Liver (tissue), 9 donors: ENCODE measurements around the gene CRLF1. TPM values are rescaled to one million over a fixed set of nuclear protein-coding genes. Genes with fewer than 3 reads are reported as not detected.

Experiments used
- DNase-seq: peaks from one replicate; pipeline ENCODE4 v3.0.0-alpha.2; 2017; ENCODE audit warnings: low spot score
- H3K27ac ChIP-seq, 2 donors: one replicate each; pipeline ENCODE4 v1.7.0; 2013; ENCODE audit warnings: inconsistent platforms in 2 of 2, low read length in 2 of 2, control low read depth in 1 of 2, low read depth in 1 of 2, mild to moderate bottlenecking in 1 of 2
- H3K27me3 ChIP-seq, 4 donors: one replicate each; pipeline versions ENCODE4 v1.6.1 to v1.7.0; 2013; ENCODE audit warnings: low read length in 3 of 4, inconsistent platforms in 1 of 4, mild to moderate bottlenecking in 1 of 4, moderate library complexity in 1 of 4; ENCODE audit not compliant: control insufficient read depth in 4 of 4, insufficient read depth in 4 of 4
- H3K36me3 ChIP-seq, 4 donors: one replicate each; pipeline versions ENCODE4 v1.6.1 to v1.7.0; 2013; ENCODE audit warnings: low read length in 3 of 4, mild to moderate bottlenecking in 3 of 4, low read depth in 1 of 4, moderate library complexity in 1 of 4; ENCODE audit not compliant: control insufficient read depth in 4 of 4, insufficient read depth in 3 of 4
- H3K4me1 ChIP-seq, 4 donors: one replicate each; pipeline versions ENCODE4 v1.6.1 to v1.7.0; 2013; ENCODE audit warnings: low read length in 3 of 4, mild to moderate bottlenecking in 3 of 4, moderate library complexity in 1 of 4; ENCODE audit not compliant: control insufficient read depth in 4 of 4, insufficient read depth in 4 of 4
- H3K4me3 ChIP-seq, 3 donors: one replicate each; pipeline versions ENCODE4 v1.6.1 to v1.7.0; 2013; ENCODE audit warnings: low read length in 3 of 3, control low read depth in 1 of 3, low read depth in 1 of 3, mild to moderate bottlenecking in 1 of 3
- H3K9ac ChIP-seq, 2 donors: one replicate each; pipeline ENCODE4 v1.7.0; 2013; ENCODE audit warnings: low read length in 2 of 2, mild to moderate bottlenecking in 2 of 2, moderate library complexity in 2 of 2, control low read depth in 1 of 2, low read depth in 1 of 2
- H3K9me3 ChIP-seq, 4 donors: one replicate each; pipeline versions ENCODE4 v1.6.1 to v1.7.0; 2013; ENCODE audit warnings: low read length in 3 of 4; ENCODE audit not compliant: control insufficient read depth in 4 of 4
- EGR1 ChIP-seq, 2 donors: IDR thresholded peaks; 2 replicates each; pipeline ENCODE4 v1.6.1; 2016 to 2018; ENCODE audit warnings: antibody characterized with exemption in 2 of 2, low read depth in 2 of 2
- GABPA ChIP-seq, 2 donors: IDR thresholded peaks in 1 of 2; conservative IDR thresholded peaks in 1 of 2; 2 replicates each; pipeline ENCODE4 v1.6.1; 2016; ENCODE audit warnings: antibody characterized with exemption in 2 of 2, mild to moderate bottlenecking in 1 of 2, moderate library complexity in 1 of 2
- HNF4A ChIP-seq, 2 donors: conservative IDR thresholded peaks; 2 replicates each; pipeline ENCODE4 v1.6.1; 2016; ENCODE audit warnings: antibody characterized with exemption in 2 of 2, mild to moderate bottlenecking in 2 of 2
- HNF4G ChIP-seq: IDR thresholded peaks from 2 replicates; pipeline ENCODE4 v1.6.1; 2016; ENCODE audit warnings: antibody characterized with exemption
- JUND ChIP-seq, 2 donors: IDR thresholded peaks; 2 replicates each; pipeline ENCODE4 v1.6.1; 2016; ENCODE audit warnings: antibody characterized with exemption in 2 of 2
- NR2F2 ChIP-seq: IDR thresholded peaks from 2 replicates; pipeline ENCODE4 v1.6.1; 2016; ENCODE audit warnings: antibody characterized with exemption
- RAD21 ChIP-seq, 2 donors: IDR thresholded peaks; 2 replicates each; pipeline ENCODE4 v1.6.1; 2016; ENCODE audit warnings: antibody characterized with exemption in 2 of 2, mild to moderate bottlenecking in 2 of 2
- RXRA ChIP-seq, 2 donors: IDR thresholded peaks; 2 replicates each; pipeline ENCODE4 v1.6.1; 2017 to 2018; ENCODE audit warnings: antibody characterized with exemption in 2 of 2, mild to moderate bottlenecking in 1 of 2
- SP1 ChIP-seq: IDR thresholded peaks from 2 replicates; pipeline ENCODE4 v1.6.1; 2018; ENCODE audit warnings: antibody characterized with exemption, mild to moderate bottlenecking
- YY1 ChIP-seq: IDR thresholded peaks from 2 replicates; pipeline ENCODE4 v1.6.1; 2016; ENCODE audit warnings: antibody characterized with exemption, mild to moderate bottlenecking
- WGBS: extraction: QIAGEN DNeasy Blood & Tissue Kit; methylation state at CpG from one replicate; pipeline ENCODE4 v1.1.7; 2013; 5-methylcytosine and 5-hydroxymethylcytosine counted together
- polyA plus RNA-seq, 2 donors: library from polyadenylated mRNA; stranded (reverse) in 1 of 2; unstranded in 1 of 2; fragments of 200-250 nt in 1 of 2; fragments of >200 nt in 1 of 2; fragmentation: Nextera tagmentation in 1 of 2; extraction: Ambion mirVana in 1 of 2; gene quantifications; one replicate each; pipeline versions ENCODE4 v1.2.1 to v1.2.3, GENCODE V29; 2013 to 2015
- total RNA-seq, 2 donors: library from RNA; depleted of rRNA; stranded (reverse); fragments of >200 nt; gene quantifications; one replicate each; pipeline ENCODE4 v1.2.3, GENCODE V29; 2014
- TF ChIP-seq, protein P1 (sequence below): fragments of 150-350 bp; IDR thresholded peaks from 2 replicates; pipeline ENCODE4 v1.5.1; 2017; ENCODE audit warnings: improper control_type of control experiment, low read depth, low read length; ENCODE audit not compliant: missing input control
- TF ChIP-seq, protein P2 (sequence below): IDR thresholded peaks from 2 replicates; pipeline ENCODE4 v1.6.1; 2016; ENCODE audit warnings: antibody characterized with exemption, mild to moderate bottlenecking
- TF ChIP-seq, protein P3 (sequence below): IDR thresholded peaks from 2 replicates; pipeline ENCODE4 v1.6.1; 2016; ENCODE audit warnings: antibody characterized with exemption
- TF ChIP-seq, protein P4 (sequence below): IDR thresholded peaks from 2 replicates; pipeline ENCODE4 v1.6.1; 2016; ENCODE audit warnings: antibody characterized with exemption
- donor health status: healthy.
- donor health status: healthy.
- donor health status: healthy.
- donor health status: healthy.
- donor health status: healthy.

The CRLF1 gene
- total and polyA plus RNA-seq, 4 donors = 0.49 to 1.9 (median 1.6) TPM; not detected in 1

DNA sequence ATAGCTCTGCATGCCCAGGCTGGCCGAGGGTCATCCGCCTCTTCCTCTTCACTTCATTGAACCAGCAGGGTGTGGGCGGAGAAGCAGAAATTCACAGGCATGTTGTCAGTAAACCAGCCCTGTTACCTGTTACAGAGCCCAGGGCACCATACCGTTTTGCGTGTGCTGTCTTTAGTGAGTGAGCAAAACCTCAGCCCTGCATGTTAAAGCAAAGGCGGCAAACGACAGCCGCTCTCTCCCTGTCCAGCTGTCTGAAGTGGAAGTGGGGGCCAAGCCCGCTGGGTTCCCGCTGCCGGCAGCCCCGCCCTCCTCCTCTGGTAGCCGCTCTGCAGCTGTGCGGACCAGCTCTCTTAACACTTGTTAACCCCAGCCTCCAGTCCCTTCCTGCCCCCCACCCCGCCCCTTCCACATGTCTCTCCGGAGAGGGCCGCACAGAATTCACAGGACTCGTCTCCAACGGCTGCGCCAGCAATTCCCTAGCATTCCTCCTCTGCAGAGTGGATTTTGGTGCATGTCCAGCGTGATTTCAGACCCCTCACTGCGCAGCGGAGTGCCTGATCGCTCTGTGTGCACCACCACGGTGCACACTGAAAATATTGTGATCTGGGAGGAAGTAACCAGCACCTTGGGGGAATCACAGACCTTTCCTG lies 42.9 kb upstream of the CRLF1 start:
- 69% methylated on average over 25 of the region's 25 CpGs for WGBS
- no peak for TF ChIP-seq YY1
- TF ChIP-seq GABPA (IDR thresholded peaks at IDR 0.05 in 1 of 2, conservative IDR thresholded peaks at IDR 0.05 in 1 of 2) = no peak
- no peak for TF ChIP-seq RXRA (IDR thresholded peaks at IDR 0.05)
- TF ChIP-seq, protein P1, sequence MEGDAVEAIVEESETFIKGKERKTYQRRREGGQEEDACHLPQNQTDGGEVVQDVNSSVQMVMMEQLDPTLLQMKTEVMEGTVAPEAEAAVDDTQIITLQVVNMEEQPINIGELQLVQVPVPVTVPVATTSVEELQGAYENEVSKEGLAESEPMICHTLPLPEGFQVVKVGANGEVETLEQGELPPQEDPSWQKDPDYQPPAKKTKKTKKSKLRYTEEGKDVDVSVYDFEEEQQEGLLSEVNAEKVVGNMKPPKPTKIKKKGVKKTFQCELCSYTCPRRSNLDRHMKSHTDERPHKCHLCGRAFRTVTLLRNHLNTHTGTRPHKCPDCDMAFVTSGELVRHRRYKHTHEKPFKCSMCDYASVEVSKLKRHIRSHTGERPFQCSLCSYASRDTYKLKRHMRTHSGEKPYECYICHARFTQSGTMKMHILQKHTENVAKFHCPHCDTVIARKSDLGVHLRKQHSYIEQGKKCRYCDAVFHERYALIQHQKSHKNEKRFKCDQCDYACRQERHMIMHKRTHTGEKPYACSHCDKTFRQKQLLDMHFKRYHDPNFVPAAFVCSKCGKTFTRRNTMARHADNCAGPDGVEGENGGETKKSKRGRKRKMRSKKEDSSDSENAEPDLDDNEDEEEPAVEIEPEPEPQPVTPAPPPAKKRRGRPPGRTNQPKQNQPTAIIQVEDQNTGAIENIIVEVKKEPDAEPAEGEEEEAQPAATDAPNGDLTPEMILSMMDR = no peak
- TF ChIP-seq, protein P2, sequence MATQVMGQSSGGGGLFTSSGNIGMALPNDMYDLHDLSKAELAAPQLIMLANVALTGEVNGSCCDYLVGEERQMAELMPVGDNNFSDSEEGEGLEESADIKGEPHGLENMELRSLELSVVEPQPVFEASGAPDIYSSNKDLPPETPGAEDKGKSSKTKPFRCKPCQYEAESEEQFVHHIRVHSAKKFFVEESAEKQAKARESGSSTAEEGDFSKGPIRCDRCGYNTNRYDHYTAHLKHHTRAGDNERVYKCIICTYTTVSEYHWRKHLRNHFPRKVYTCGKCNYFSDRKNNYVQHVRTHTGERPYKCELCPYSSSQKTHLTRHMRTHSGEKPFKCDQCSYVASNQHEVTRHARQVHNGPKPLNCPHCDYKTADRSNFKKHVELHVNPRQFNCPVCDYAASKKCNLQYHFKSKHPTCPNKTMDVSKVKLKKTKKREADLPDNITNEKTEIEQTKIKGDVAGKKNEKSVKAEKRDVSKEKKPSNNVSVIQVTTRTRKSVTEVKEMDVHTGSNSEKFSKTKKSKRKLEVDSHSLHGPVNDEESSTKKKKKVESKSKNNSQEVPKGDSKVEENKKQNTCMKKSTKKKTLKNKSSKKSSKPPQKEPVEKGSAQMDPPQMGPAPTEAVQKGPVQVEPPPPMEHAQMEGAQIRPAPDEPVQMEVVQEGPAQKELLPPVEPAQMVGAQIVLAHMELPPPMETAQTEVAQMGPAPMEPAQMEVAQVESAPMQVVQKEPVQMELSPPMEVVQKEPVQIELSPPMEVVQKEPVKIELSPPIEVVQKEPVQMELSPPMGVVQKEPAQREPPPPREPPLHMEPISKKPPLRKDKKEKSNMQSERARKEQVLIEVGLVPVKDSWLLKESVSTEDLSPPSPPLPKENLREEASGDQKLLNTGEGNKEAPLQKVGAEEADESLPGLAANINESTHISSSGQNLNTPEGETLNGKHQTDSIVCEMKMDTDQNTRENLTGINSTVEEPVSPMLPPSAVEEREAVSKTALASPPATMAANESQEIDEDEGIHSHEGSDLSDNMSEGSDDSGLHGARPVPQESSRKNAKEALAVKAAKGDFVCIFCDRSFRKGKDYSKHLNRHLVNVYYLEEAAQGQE = no peak
- TF ChIP-seq HNF4A (conservative IDR thresholded peaks at IDR 0.05) = no peak
- TF ChIP-seq SP1 = no peak
- no peak for TF ChIP-seq RAD21 (IDR thresholded peaks at IDR 0.05)
- TF ChIP-seq NR2F2 = no peak
- TF ChIP-seq, protein P3, sequence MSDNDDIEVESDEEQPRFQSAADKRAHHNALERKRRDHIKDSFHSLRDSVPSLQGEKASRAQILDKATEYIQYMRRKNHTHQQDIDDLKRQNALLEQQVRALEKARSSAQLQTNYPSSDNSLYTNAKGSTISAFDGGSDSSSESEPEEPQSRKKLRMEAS = no peak
- TF ChIP-seq, protein P4, sequence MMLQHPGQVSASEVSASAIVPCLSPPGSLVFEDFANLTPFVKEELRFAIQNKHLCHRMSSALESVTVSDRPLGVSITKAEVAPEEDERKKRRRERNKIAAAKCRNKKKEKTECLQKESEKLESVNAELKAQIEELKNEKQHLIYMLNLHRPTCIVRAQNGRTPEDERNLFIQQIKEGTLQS = no peak
- Histone ChIP-seq H3K9ac (no peak overlapping the region), H3K36me3 (no peaks in the 10 kb centered on the region), H3K9me3 (no peaks in the 10 kb centered on the region), H3K27ac (peak overlapping the region; percentile 74 to 78), H3K4me3 (no peak overlapping the region), H3K4me1 (peaks cover 0 to 14% (median 2%) of the 10 kb centered on the region in 4 donors), H3K27me3 (no peaks in the 10 kb centered on the region)
- no peak for DNase-seq

DNA sequence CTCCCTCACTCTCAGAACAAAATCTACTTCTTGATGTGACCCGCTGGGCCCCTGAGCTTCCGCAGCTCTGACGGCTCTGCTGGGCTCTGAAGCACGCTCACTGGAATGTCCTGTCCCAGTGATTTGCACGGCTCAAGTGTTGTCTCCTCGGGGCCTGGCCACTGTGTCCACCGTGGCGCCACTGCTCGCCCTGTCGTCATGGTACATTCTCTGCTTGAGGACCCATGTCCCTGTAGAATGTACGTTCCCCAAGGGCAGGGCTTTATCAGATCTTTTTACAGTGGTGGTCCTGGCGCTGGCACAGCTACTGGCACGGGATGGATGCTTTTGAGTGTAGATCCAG lies 42.3 kb upstream of the CRLF1 start:
- 83% methylated on average over 13 of the region's 13 CpGs for WGBS
- H3K36me3 ChIP-seq = no peaks in the 10 kb centered on the region
- H3K4me3 ChIP-seq = no peak overlapping the region
- TF ChIP-seq JUND (IDR thresholded peaks at IDR 0.05) = no peak
- TF ChIP-seq HNF4G = no peak
- TF ChIP-seq, protein P1 = no peak
- no peak for TF ChIP-seq HNF4A (conservative IDR thresholded peaks at IDR 0.05)
- no peak for TF ChIP-seq EGR1 (IDR thresholded peaks at IDR 0.05; ENCODE audit: low read depth in 2 of 2)
- no peak for TF ChIP-seq RXRA (IDR thresholded peaks at IDR 0.05)
- TF ChIP-seq NR2F2 = no peak
- no peak for TF ChIP-seq GABPA (IDR thresholded peaks at IDR 0.05 in 1 of 2, conservative IDR thresholded peaks at IDR 0.05 in 1 of 2)
- TF ChIP-seq RAD21 (IDR thresholded peaks at IDR 0.05) = no peak
- no peak overlapping the region for H3K9ac ChIP-seq
- no peaks in the 10 kb centered on the region for H3K9me3 ChIP-seq
- no peak for DNase-seq
- H3K27ac ChIP-seq = peak overlapping the region; percentile 74 to 78
- no peaks in the 10 kb centered on the region for H3K27me3 ChIP-seq
- H3K4me1 ChIP-seq = peaks cover 0 to 14% (median 2%) of the 10 kb centered on the region in 4 donors
